Esophagus (tissue), 2 donors: ENCODE measurements around the gene ADD3. TPM values are rescaled to one million over a fixed set of nuclear protein-coding genes. Genes with fewer than 3 reads are reported as not detected.

Experiments
- H3K27ac ChIP-seq, 2 donors: one replicate each; pipeline ENCODE4 v1.5.1; 2013; ENCODE audit warnings: low read depth in 2 of 2, mild to moderate bottlenecking in 2 of 2, inconsistent platforms in 1 of 2, low read length in 1 of 2, moderate library complexity in 1 of 2
- H3K27me3 ChIP-seq, 2 donors: one replicate each; pipeline ENCODE4 v1.6.1; 2013; ENCODE audit warnings: low read length in 2 of 2, control low read depth in 1 of 2, mild to moderate bottlenecking in 1 of 2; ENCODE audit not compliant: insufficient read depth in 2 of 2, control insufficient read depth in 1 of 2
- H3K36me3 ChIP-seq, 2 donors: one replicate each; pipeline ENCODE4 v1.6.1; 2013; ENCODE audit warnings: low read length in 1 of 2; ENCODE audit not compliant: control insufficient read depth in 2 of 2, insufficient read depth in 2 of 2
- H3K4me1 ChIP-seq, 2 donors: one replicate each; pipeline ENCODE4 v1.6.1; 2013; ENCODE audit warnings: low read length in 1 of 2; ENCODE audit not compliant: control insufficient read depth in 2 of 2, insufficient read depth in 2 of 2
- H3K4me3 ChIP-seq, 2 donors: one replicate each; pipeline ENCODE4 v1.5.1; 2013; ENCODE audit warnings: low read length in 2 of 2, mild to moderate bottlenecking in 2 of 2, low read depth in 1 of 2, moderate library complexity in 1 of 2
- H3K9me3 ChIP-seq, 2 donors: one replicate each; pipeline ENCODE4 v1.6.1; 2013; ENCODE audit warnings: mild to moderate bottlenecking in 2 of 2, low read depth in 1 of 2, low read length in 1 of 2, moderate library complexity in 1 of 2; ENCODE audit not compliant: control insufficient read depth in 2 of 2, insufficient read depth in 1 of 2
- WGBS, 2 donors: extraction: QIAGEN DNeasy Blood & Tissue Kit; methylation state at CpG; one replicate each; pipeline ENCODE4 v1.1.7; 2013; 5-methylcytosine and 5-hydroxymethylcytosine counted together
- polyA plus RNA-seq, 2 donors: library from polyadenylated mRNA; stranded (reverse); fragments of 200-250 nt; gene quantifications; one replicate each; pipeline ENCODE4 v1.2.3, GENCODE V29; 2013
- donor health status: healthy with polysubstance abuse.
- donor health status: Bipolar disorder and iron deficiency.

Gene ADD3
- polyA plus RNA-seq, 2 donors, result 20.0 to 24.0 TPM

DNA sequence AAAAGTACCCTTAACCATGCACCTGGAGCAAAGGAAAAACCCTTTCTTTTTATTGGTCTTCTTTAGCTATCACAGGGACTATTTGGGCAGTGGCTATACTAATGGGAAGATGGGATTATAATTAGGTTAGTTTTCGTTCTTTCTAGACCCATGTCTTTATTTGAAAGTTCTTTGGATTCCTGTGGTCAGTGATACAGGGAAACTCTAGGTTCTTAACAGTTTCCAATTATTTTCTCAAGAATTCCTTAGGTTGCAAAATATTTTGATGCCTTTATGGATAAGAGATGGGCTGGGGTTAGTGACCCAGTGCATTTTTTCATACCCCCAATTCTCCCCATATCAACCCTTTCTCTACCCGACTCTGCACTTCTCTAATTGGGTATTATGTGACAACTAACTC, 49.0 kb downstream of the ADD3 start:
- Histone ChIP-seq H3K9me3 (no peaks in the 10 kb centered on the region), H3K4me3 (no peak overlapping the region), H3K27ac (no peak overlapping the region), H3K36me3 (no peaks in the 10 kb centered on the region), H3K4me1 (no peaks in the 10 kb centered on the region), H3K27me3 (no peaks in the 10 kb centered on the region)
- 86 to 91% methylated on average over 2 of the region's 2 CpGs for WGBS, 2 donors

DNA sequence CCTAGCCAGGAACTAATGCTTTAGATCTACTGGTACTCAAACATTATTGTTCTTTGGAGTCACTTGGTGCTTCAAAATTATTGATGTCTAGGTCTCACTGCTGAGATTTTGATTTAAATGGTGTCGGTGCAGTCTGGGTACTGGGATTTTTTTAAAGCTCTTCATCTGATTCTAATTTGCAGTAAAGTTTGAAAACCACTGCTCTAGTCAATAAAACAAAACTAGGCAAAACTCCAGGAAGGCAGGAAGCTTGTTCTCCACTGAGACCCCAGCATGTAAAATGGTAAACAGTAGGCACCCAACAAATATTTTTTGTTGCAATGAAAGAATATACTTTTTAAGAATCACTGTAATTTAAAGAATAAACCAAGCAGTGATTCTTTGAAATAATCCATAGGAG, 49.7 kb downstream of the ADD3 start:
- 81 to 82% methylated on average over 1 of the region's 1 CpG for whole genome bisulfite sequencing, 2 donors
- no peaks in the 10 kb centered on the region for H3K9me3 ChIP-seq
- no peak overlapping the region for H3K4me3 ChIP-seq
- no peak overlapping the region for H3K27ac ChIP-seq
- H3K36me3 ChIP-seq, result no peaks in the 10 kb centered on the region
- H3K4me1 ChIP-seq, result no peaks in the 10 kb centered on the region
- no peaks in the 10 kb centered on the region for H3K27me3 ChIP-seq

DNA sequence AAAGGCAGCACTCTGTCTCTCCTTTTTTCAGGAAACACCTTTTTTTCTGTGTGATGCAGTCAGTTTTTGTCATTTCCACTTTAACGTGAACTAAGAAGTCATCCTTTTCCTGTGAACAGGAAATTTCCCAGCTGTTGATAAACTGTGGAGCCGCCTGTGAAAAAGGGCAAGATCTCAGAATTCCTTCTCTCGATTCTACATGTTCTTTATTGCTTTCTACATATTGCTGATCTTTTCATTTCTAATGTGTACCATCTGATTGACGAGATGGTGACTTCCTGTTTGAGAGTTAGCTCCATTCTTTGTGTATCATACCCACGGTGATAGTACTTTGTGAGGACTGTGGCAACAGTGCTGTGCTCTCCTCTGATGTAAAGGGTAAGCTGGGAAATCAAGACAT, 50.4 kb downstream of the ADD3 start:
- no peak overlapping the region for H3K4me3 ChIP-seq
- no peaks in the 10 kb centered on the region for H3K36me3 ChIP-seq
- H3K27me3 ChIP-seq, result no peaks in the 10 kb centered on the region
- H3K9me3 ChIP-seq, result no peaks in the 10 kb centered on the region
- no peaks in the 10 kb centered on the region for H3K4me1 ChIP-seq
- no peak overlapping the region for H3K27ac ChIP-seq
- WGBS, 2 donors, result 54 to 59% methylated on average over 5 of the region's 5 CpGs

DNA sequence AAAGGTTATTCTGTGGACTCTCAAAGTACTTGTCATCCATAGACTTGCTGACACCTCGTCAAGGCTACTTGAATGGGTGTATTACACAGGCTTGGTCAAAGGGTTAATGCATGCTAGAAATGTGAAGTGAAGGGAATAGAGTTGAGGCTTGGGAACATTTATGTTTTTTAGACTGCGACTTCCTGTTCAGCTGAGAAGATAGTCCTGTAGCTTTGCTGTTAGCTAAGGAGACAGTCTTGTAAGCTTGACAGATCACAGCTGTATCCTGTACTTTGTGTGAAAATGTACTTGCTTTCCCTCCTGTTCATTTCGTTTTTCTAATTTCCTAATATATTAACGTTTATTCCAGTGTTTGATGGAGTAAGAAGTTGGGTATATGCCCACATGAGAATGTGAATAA, 52.1 kb downstream of the ADD3 start:
- Histone ChIP-seq H3K9me3 (no peaks in the 10 kb centered on the region), H3K4me1 (no peaks in the 10 kb centered on the region), H3K4me3 (no peak overlapping the region), H3K27me3 (no peaks in the 10 kb centered on the region), H3K27ac (no peak overlapping the region), H3K36me3 (no peaks in the 10 kb centered on the region)
- 55 to 57% methylated on average over 4 of the region's 4 CpGs for WGBS, 2 donors

DNA sequence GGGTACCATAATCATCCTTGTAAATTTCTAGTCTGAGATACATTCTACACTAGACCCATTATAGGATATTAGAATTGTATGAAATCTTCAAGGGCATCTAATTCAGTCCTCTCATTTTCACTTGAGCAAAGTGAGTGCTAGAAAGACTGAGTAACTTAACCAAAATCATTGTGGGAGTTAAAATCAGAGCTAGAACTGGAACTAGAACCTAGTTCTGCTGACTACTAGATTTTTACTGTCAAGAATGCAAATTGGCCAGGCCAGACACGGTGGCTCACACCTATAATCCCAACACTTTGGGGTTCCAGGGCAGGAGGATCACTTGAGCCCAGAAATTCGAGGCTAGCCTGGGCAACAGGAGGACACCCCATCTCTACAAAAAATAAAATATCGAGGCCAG, 53.9 kb downstream of the ADD3 start:
- Histone ChIP-seq H3K27ac (no peak overlapping the region), H3K4me1 (no peaks in the 10 kb centered on the region), H3K27me3 (no peaks in the 10 kb centered on the region), H3K4me3 (no peak overlapping the region), H3K9me3 (no peaks in the 10 kb centered on the region), H3K36me3 (no peaks in the 10 kb centered on the region)
- 89 to 92% methylated on average over 3 of the region's 3 CpGs for WGBS, 2 donors

DNA sequence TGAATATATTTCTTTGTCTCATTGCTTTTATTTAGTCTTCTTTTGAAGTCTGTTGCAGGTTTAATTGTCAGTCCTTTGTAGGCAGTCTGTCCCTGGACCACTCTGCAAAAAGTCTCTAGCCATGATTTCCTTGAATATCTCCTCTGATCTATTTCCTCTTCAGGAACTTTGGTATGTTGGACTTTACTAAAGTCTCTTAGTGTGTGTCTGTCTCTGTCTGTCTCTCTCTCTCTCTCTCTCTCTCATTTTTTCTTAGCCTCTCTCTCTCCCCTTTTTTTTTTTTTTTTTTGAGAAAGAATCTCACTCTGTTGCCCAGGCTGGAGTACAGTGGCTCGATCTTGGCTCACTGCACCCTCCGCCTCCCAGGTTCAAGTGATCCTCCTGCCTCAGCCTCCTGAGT, 57.5 kb downstream of the ADD3 start:
- WGBS, 2 donors, result 100% methylated on average over 2 of the region's 2 CpGs
- no peaks in the 10 kb centered on the region for H3K27me3 ChIP-seq
- H3K36me3 ChIP-seq, result no peaks in the 10 kb centered on the region
- H3K9me3 ChIP-seq, result no peaks in the 10 kb centered on the region
- no peak overlapping the region for H3K4me3 ChIP-seq
- peaks cover 0 to 2% of the 10 kb centered on the region in 2 donors for H3K4me1 ChIP-seq
- H3K27ac ChIP-seq, result no peak overlapping the region

DNA sequence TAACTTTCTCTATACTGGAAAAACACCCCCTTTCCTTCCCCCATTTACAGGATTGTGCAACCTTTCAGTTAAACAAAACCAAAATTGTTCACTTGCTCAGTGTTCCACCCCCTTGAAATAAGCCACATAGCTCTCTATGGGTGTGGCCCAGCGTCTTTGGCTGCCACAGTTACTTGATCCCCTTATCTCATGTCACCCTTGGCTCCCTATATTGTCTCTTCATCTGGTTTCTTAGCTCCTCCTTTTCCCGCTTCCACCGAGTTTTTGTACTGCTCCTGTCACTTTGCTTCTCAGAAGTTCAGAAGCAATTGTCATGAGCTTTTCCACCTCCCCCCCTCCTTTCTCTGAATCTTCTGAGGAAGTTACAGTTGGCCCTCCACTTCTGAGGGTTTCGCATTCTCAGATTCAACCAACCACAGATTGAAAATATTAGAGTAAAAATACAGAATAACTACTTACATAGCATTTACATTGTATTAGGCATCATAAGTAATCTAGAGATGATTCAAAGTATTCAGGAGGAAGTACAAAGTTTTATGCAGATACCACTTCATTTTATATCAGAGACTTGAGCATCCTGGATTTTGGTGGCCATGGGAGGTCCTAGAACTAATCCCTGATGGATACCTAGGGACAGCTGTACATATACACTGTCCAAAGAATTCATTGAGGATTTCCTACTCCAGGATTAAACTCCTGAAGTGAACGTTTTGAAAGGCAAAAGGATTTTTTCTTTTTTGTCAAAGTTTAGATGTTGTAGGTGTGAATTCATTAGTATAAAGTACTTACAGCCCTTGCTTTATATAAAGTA, 60.4 kb downstream of the ADD3 start:
- Histone ChIP-seq H3K4me3 (no peak overlapping the region), H3K36me3 (no peaks in the 10 kb centered on the region), H3K27ac (no peak overlapping the region), H3K27me3 (no peaks in the 10 kb centered on the region), H3K4me1 (peaks cover 0 to 2% of the 10 kb centered on the region in 2 donors), H3K9me3 (no peaks in the 10 kb centered on the region)
- 39 to 42% methylated on average over 5 of the region's 5 CpGs for WGBS, 2 donors

DNA sequence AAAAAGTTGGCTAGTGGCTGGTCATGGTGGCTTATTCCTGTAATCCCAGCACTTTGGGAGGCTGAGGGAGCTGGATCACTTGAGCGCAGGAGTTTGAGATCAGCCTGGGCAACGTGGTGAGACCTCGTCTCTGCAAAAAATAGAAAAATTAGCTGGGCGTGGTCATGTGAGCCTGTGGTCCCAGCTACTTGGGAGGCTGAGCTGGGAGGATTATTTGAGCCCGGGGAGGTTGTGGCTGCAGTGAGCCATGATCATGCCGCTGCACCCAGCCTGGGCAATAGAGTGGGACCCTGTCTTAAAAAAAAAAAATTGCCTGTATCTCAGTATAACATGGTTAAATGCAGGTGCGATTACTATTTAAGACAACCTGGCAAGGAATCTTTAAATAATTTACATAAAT, 61.0 kb downstream of the ADD3 start:
- Histone ChIP-seq H3K27me3 (no peaks in the 10 kb centered on the region), H3K36me3 (no peaks in the 10 kb centered on the region), H3K9me3 (no peaks in the 10 kb centered on the region), H3K27ac (no peak overlapping the region), H3K4me3 (no peak overlapping the region), H3K4me1 (peaks cover 0 to 2% of the 10 kb centered on the region in 2 donors)
- 73 to 77% methylated on average over 7 of the region's 7 CpGs for WGBS, 2 donors

DNA sequence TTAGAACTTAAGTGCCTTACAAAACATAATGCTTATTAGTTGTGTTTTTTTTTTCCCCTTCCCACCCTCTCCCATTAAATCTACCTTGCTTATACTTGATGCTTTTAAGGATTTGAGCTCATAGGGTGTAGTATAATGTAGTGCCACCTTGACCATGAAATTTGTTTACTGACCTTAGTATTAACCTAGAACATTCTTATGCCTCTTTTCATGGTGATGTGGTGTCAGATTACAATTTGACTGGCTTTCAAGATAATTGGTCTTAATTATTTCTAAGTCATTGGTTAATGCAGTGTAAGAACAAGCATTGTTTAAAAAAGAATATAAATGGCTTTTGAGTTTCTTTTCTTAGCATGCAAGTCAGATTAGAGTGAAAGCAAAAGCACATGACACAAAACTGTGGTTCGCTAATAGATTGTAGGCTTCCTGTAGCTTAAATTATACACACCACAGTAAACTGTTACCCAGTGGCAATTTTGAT, 61.8 kb downstream of the ADD3 start:
- Histone ChIP-seq H3K4me3 (no peak overlapping the region), H3K36me3 (no peaks in the 10 kb centered on the region), H3K4me1 (peaks cover 0 to 2% of the 10 kb centered on the region in 2 donors), H3K9me3 (no peaks in the 10 kb centered on the region), H3K27ac (no peak overlapping the region), H3K27me3 (no peaks in the 10 kb centered on the region)
- WGBS, 2 donors, result 32 to 59% methylated on average over 1 of the region's 1 CpG

DNA sequence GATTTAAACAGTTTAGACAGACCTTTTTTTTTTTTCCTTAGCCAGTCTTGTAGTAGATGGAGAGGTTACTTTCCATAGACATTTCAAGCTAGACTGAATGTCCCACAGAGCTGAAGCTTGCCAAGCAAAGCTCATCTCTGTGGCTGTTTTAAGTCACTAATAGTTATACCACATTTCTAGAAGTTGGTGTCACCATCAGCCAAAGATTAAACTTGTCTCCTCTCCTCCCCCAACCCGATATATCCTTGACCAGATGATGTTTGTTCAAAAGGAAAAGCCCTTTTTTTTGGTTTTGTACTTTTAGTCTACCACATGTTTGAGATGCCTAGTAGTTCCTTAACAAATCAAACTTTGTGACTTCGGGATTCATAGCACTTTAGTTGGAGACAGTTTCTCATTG, 66.1 kb downstream of the ADD3 start:
- Histone ChIP-seq H3K27me3 (no peaks in the 10 kb centered on the region), H3K9me3 (no peaks in the 10 kb centered on the region), H3K4me1 (no peaks in the 10 kb centered on the region), H3K4me3 (no peak overlapping the region), H3K27ac (no peak overlapping the region), H3K36me3 (no peaks in the 10 kb centered on the region)
- 78 to 81% methylated on average over 2 of the region's 2 CpGs for WGBS, 2 donors
